Large intestine (tissue), 3 donors: Measurements from ENCODE around the gene PAK4. TPM values are rescaled to one million over a fixed set of nuclear protein-coding genes. Genes with fewer than 3 reads are reported as not detected.
A peak's percentile ranks its signal among the peaks of the same experiment; 100 is the strongest.

Source experiments
- DNase-seq, 2 donors: peaks; one replicate each; pipeline versions ENCODE4 v3.0.0 to v3.0.0-alpha.2; 2013
- H3K27ac ChIP-seq: one replicate; pipeline ENCODE4 v1.5.1; 2013; ENCODE audit warnings: low read length
- H3K27me3 ChIP-seq: 2 replicates; pipeline ENCODE4 v1.6.1; 2013; ENCODE audit warnings: low read length; ENCODE audit not compliant: control insufficient read depth, insufficient read depth
- H3K36me3 ChIP-seq: 2 replicates; pipeline ENCODE4 v1.6.1; 2013; ENCODE audit warnings: low read length; ENCODE audit not compliant: control insufficient read depth, insufficient read depth
- H3K4me1 ChIP-seq: one replicate; pipeline ENCODE4 v1.6.1; 2013; ENCODE audit warnings: low read length; ENCODE audit not compliant: control insufficient read depth, insufficient read depth
- H3K4me3 ChIP-seq: one replicate; pipeline ENCODE4 v1.5.1; 2013; ENCODE audit warnings: low read length
- H3K9me3 ChIP-seq: one replicate; pipeline ENCODE4 v1.6.1; 2013; ENCODE audit warnings: mild to moderate bottlenecking, low read depth, low read length, moderate library complexity; ENCODE audit not compliant: control insufficient read depth
- WGBS: methylation state at CpG from one replicate; pipeline ENCODE4 v1.1.5; 2013; ENCODE audit warnings: low lambda C conversion rate; ENCODE audit not compliant: insufficient coverage; 5-methylcytosine and 5-hydroxymethylcytosine counted together
- polyA plus RNA-seq: library from polyadenylated mRNA; unstranded; fragments of 120-200 nt; gene quantifications from one replicate; pipeline ENCODE4 v1.2.1, GENCODE V29; 2013

PAK4 gene
- polyA plus RNA-seq, 1 donor = 59.6 TPM

- no peak overlapping the region for H3K4me3 ChIP-seq
- no peak for DNase-seq
- WGBS = no CpG with 5 or more reads among the region's 7 CpGs
- no peaks in the 10 kb centered on the region for H3K9me3 ChIP-seq
- no peak overlapping the region for H3K27ac ChIP-seq
- H3K4me1 ChIP-seq = peaks cover 19% of the 10 kb centered on the region
- H3K27me3 ChIP-seq = no peaks in the 10 kb centered on the region
- H3K36me3 ChIP-seq = peaks cover 22% of the 10 kb centered on the region
Observed at GRCh38 chr19:39165857-39166256, 40.3 kb downstream of the PAK4 start.

- H3K36me3 ChIP-seq = peaks cover 29% of the 10 kb centered on the region
- no peaks in the 10 kb centered on the region for H3K27me3 ChIP-seq
- DNase-seq = peak; percentile 69 to 82
- no peak overlapping the region for H3K27ac ChIP-seq
- H3K9me3 ChIP-seq = no peaks in the 10 kb centered on the region
- no CpG with 5 or more reads among the region's 24 CpGs for WGBS
- peaks cover 19% of the 10 kb centered on the region for H3K4me1 ChIP-seq
- no peak overlapping the region for H3K4me3 ChIP-seq
Observed at GRCh38 chr19:39166571-39167391, 41.2 kb downstream of the PAK4 start.

GRCh38 chr19:39167461-39168257, 42.1 kb downstream of the PAK4 start:
- peak in 1 of 2 donors; percentile 26 for DNase-seq
- H3K27me3 ChIP-seq = no peaks in the 10 kb centered on the region
- H3K27ac ChIP-seq = no peak overlapping the region
- peaks cover 38% of the 10 kb centered on the region for H3K36me3 ChIP-seq
- no peak overlapping the region for H3K4me3 ChIP-seq
- H3K9me3 ChIP-seq = no peaks in the 10 kb centered on the region
- peaks cover 19% of the 10 kb centered on the region for H3K4me1 ChIP-seq
- WGBS = no CpG with 5 or more reads among the region's 25 CpGs

GRCh38 chr19:39168258-39169142, 42.9 kb downstream of the PAK4 start:
- H3K27me3 ChIP-seq = no peaks in the 10 kb centered on the region
- H3K4me1 ChIP-seq = peaks cover 19% of the 10 kb centered on the region
- no CpG with 5 or more reads among the region's 23 CpGs for WGBS
- peaks cover 46% of the 10 kb centered on the region for H3K36me3 ChIP-seq
- no peak overlapping the region for H3K4me3 ChIP-seq
- no peak for DNase-seq
- no peaks in the 10 kb centered on the region for H3K9me3 ChIP-seq
- no peak overlapping the region for H3K27ac ChIP-seq

GRCh38 chr19:39169143-39169810, 43.7 kb downstream of the PAK4 start:
- H3K4me3 ChIP-seq = no peak overlapping the region
- H3K36me3 ChIP-seq = peaks cover 53% of the 10 kb centered on the region

GRCh38 chr19:39170386-39171231, 45.0 kb downstream of the PAK4 start:
- Histone ChIP-seq H3K4me1 (peaks cover 15% of the 10 kb centered on the region), H3K4me3 (no peak overlapping the region), H3K9me3 (no peaks in the 10 kb centered on the region), H3K27me3 (no peaks in the 10 kb centered on the region), H3K36me3 (peaks cover 66% of the 10 kb centered on the region), H3K27ac (no peak overlapping the region)
- no peak for DNase-seq
- no CpG with 5 or more reads among the region's 17 CpGs for WGBS

More at GRCh38 chr19:39169143-39169810, 43.7 kb downstream of the PAK4 start:
- Histone ChIP-seq H3K4me1 (peaks cover 18% of the 10 kb centered on the region), H3K9me3 (no peaks in the 10 kb centered on the region), H3K27me3 (no peaks in the 10 kb centered on the region), H3K27ac (no peak overlapping the region)
- DNase-seq = no peak
- no CpG with 5 or more reads among the region's 36 CpGs for WGBS

- Histone ChIP-seq H3K27ac (no peak overlapping the region), H3K4me1 (peaks cover 10% of the 10 kb centered on the region), H3K36me3 (peaks cover 77% of the 10 kb centered on the region), H3K4me3 (no peak overlapping the region), H3K27me3 (no peaks in the 10 kb centered on the region), H3K9me3 (no peaks in the 10 kb centered on the region)
- no peak for DNase-seq
- WGBS = no CpG with 5 or more reads among the region's 27 CpGs
Observed at GRCh38 chr19:39171479-39172465, 46.2 kb downstream of the PAK4 start.

GRCh38 chr19:39172700-39173501, 47.3 kb downstream of the PAK4 start:
- no peak for DNase-seq
- Histone ChIP-seq H3K36me3 (peaks cover 87% of the 10 kb centered on the region), H3K27me3 (no peaks in the 10 kb centered on the region), H3K9me3 (no peaks in the 10 kb centered on the region), H3K4me1 (no peaks in the 10 kb centered on the region), H3K4me3 (no peak overlapping the region), H3K27ac (no peak overlapping the region)
- whole genome bisulfite sequencing = no CpG with 5 or more reads among the region's 45 CpGs
